IMR-90 (cell line): ENCODE data around the gene SNX11. TPM values are rescaled to one million over a fixed set of nuclear protein-coding genes. Genes with fewer than 3 reads are reported as not detected.

Source experiments
- ATAC-seq: fragments of 200-7000 bp; cut with Tn5 transposase; 2 replicates; pipeline ENCODE4 v1.9.1; 2020; ENCODE audit warnings: low read depth, mild to moderate bottlenecking, moderate library complexity
- BruUV-seq: library from RNA; stranded (reverse); fragments of 400-500 nt; replicated peaks from 2 replicates; lab custom pipeline; 2021; lab: Mats Ljungman, UMichigan
- CTCF ChIA-PET: fragments of 300-600 bp; formaldehyde crosslinking; extraction: SDS; loops from one replicate; lab custom pipeline; 2021; ENCODE audit warnings: antibody characterized with exemption; lab: Yijun Ruan, JAX
- POLR2A ChIA-PET: fragments of 300-600 bp; sonication (Branson Sonifier 250); formaldehyde crosslinking; loops from one replicate; lab custom pipeline; 2022; ENCODE audit warnings: antibody characterized with exemption; ENCODE audit not compliant: unreplicated experiment; lab: Charles Lee
- DNase-seq: peaks from one replicate; pipeline ENCODE4 v3.0.0; 2013
- H2AFZ ChIP-seq: replicated peaks from 2 replicates; pipeline ENCODE3; 2013; ENCODE audit warnings: low read length, mild to moderate bottlenecking; ENCODE audit not compliant: poor library complexity
- H2AK5ac ChIP-seq: 2 replicates; pipeline ENCODE4 v1.6.1; 2013; ENCODE audit warnings: low read depth, low read length, inconsistent platforms
- H2AK9ac ChIP-seq: replicated peaks from 2 replicates; pipeline ENCODE3; 2013; ENCODE audit warnings: mild to moderate bottlenecking, low read depth, low read length, moderate library complexity; ENCODE audit not compliant: poor library complexity
- H2BK120ac ChIP-seq: 2 replicates; pipeline ENCODE4 v1.6.1; 2013; ENCODE audit warnings: low read depth, low read length, inconsistent platforms
- H2BK15ac ChIP-seq: 3 replicates; pipeline ENCODE4 v1.6.1; 2013; ENCODE audit warnings: low read depth, low read length, inconsistent platforms
- H2BK20ac ChIP-seq: 2 replicates; pipeline ENCODE4 v1.6.1; 2013; ENCODE audit warnings: low read depth, mild to moderate bottlenecking, inconsistent platforms, low read length, moderate library complexity
- H2BK5ac ChIP-seq: 2 replicates; pipeline ENCODE4 v1.6.1; 2013; ENCODE audit warnings: mild to moderate bottlenecking, low read depth, low read length, inconsistent platforms; ENCODE audit not compliant: poor library complexity, severe bottlenecking
- H3K14ac ChIP-seq: replicated peaks from 2 replicates; pipeline ENCODE4 v1.6.1; 2013; ENCODE audit warnings: low read depth, low read length, inconsistent platforms
- H3K18ac ChIP-seq: 2 replicates; pipeline ENCODE4 v1.6.1; 2013; ENCODE audit warnings: low read depth, low read length, control low read depth
- H3K23ac ChIP-seq: 2 replicates; pipeline ENCODE4 v1.6.1; 2013; ENCODE audit warnings: low read depth, low read length, inconsistent platforms
- H3K27ac ChIP-seq: 2 replicates; pipeline ENCODE4 v1.5.1; 2013; ENCODE audit warnings: mild to moderate bottlenecking, control low read depth, low read length; ENCODE audit not compliant: insufficient read depth
- H3K27me3 ChIP-seq: 2 replicates; pipeline ENCODE4 v1.6.1; 2013; ENCODE audit warnings: low read length; ENCODE audit not compliant: control insufficient read depth, insufficient read depth
- H3K36me3 ChIP-seq: 2 replicates; pipeline ENCODE4 v1.6.1; 2013; ENCODE audit warnings: low read length, mixed read lengths; ENCODE audit not compliant: control insufficient read depth, insufficient read depth
- H3K4ac ChIP-seq: 2 replicates; pipeline ENCODE4 v1.6.1; 2013; ENCODE audit warnings: low read depth, low read length, inconsistent platforms
- H3K4me1 ChIP-seq: 2 replicates; pipeline ENCODE4 v1.6.1; 2013; ENCODE audit warnings: low read length, mixed read lengths; ENCODE audit not compliant: control insufficient read depth, insufficient read depth
- H3K4me2 ChIP-seq: 2 replicates; pipeline ENCODE4 v1.6.1; 2013; ENCODE audit warnings: low read depth, mild to moderate bottlenecking, control low read depth, low read length, moderate library complexity
- H3K4me3 ChIP-seq: 2 replicates; pipeline ENCODE4 v1.5.1; 2013; ENCODE audit warnings: low read depth, mild to moderate bottlenecking, control low read depth, low read length, moderate library complexity; ENCODE audit not compliant: insufficient read depth
- H3K56ac ChIP-seq: 2 replicates; pipeline ENCODE4 v1.6.1; 2013; ENCODE audit warnings: low read length, inconsistent platforms; ENCODE audit not compliant: insufficient read depth; ENCODE audit errors: extremely low read depth
- H3K79me1 ChIP-seq, 2 experiments: 2 replicates each; pipeline ENCODE4 v1.6.1; 2013; ENCODE audit warnings: low read length in 2 of 2, inconsistent platforms in 1 of 2, low read depth in 1 of 2
- H3K9ac ChIP-seq: 2 replicates; pipeline ENCODE4 v1.6.1; 2013; ENCODE audit warnings: low read depth, low read length, control low read depth
- H3K9me1 ChIP-seq: 2 replicates; pipeline ENCODE4 v1.6.1; 2013; ENCODE audit warnings: low read length, inconsistent platforms; ENCODE audit not compliant: insufficient read depth
- H3K9me3 ChIP-seq: 2 replicates; pipeline ENCODE4 v1.6.1; 2013; ENCODE audit warnings: low read length; ENCODE audit not compliant: control insufficient read depth, insufficient read depth
- H4K20me1 ChIP-seq: 2 replicates; pipeline ENCODE4 v1.6.1; 2013; ENCODE audit warnings: low read length, inconsistent platforms; ENCODE audit not compliant: insufficient read depth
- H4K5ac ChIP-seq: 2 replicates; pipeline ENCODE4 v1.6.1; 2013; ENCODE audit warnings: mild to moderate bottlenecking, low read depth, low read length, control low read depth
- H4K8ac ChIP-seq, 2 experiments: 2 replicates each; pipeline ENCODE4 v1.6.1; 2013; ENCODE audit warnings: low read depth in 2 of 2, low read length in 2 of 2, control low read depth in 1 of 2, inconsistent platforms in 1 of 2
- H4K91ac ChIP-seq: 2 replicates; pipeline ENCODE4 v1.6.1; 2013; ENCODE audit warnings: low read depth, low read length, inconsistent platforms; ENCODE audit not compliant: insufficient read depth
- BHLHE40 ChIP-seq: fragments of 150-350 bp; IDR thresholded peaks from 2 replicates; pipeline ENCODE4 v1.6.1; 2016; ENCODE audit warnings: mild to moderate bottlenecking, low read depth, low read length
- CEBPB ChIP-seq: IDR thresholded peaks from 2 replicates; pipeline ENCODE4 v1.6.1; 2012; ENCODE audit warnings: low read depth, low read length, improper control_type of control experiment
- FOS ChIP-seq: fragments of 150-350 bp; IDR thresholded peaks from 2 replicates; pipeline ENCODE4 v1.6.1; 2016; ENCODE audit warnings: low read depth, low read length
- MAZ ChIP-seq: IDR thresholded peaks from 2 replicates; pipeline ENCODE4 v1.6.1; 2012; ENCODE audit warnings: low read depth, mild to moderate bottlenecking, low read length, improper control_type of control experiment, moderate library complexity, borderline replicate concordance
- NFE2L2 ChIP-seq: fragments of 150-350 bp; IDR thresholded peaks from 2 replicates; pipeline ENCODE4 v1.6.1; 2016; ENCODE audit warnings: low read depth, mild to moderate bottlenecking, low read length
- POLR2A ChIP-seq: IDR thresholded peaks from 2 replicates; pipeline ENCODE4 v1.6.1; 2012; ENCODE audit warnings: mild to moderate bottlenecking, low read depth, low read length
- RAD21 ChIP-seq: IDR thresholded peaks from 2 replicates; pipeline ENCODE4 v1.6.1; 2012; ENCODE audit warnings: low read length, improper control_type of control experiment
- RCOR1 ChIP-seq: IDR thresholded peaks from 2 replicates; pipeline ENCODE4 v1.6.1; 2012; ENCODE audit warnings: mild to moderate bottlenecking, low read length, improper control_type of control experiment; ENCODE audit not compliant: insufficient replicate concordance
- SMC3 ChIP-seq: fragments of 150-350 bp; IDR thresholded peaks from 2 replicates; pipeline ENCODE4 v1.6.1; 2016; ENCODE audit warnings: low read depth, mild to moderate bottlenecking, antibody characterized with exemption, low read length, moderate library complexity
- WGBS, 2 experiments: methylation state at CpG; one replicate each; pipeline versions ENCODE4 v1.1.5 to v1.1.7; 2013; ENCODE audit warnings: missing lambda C conversion rate in 2 of 2; ENCODE audit not compliant: insufficient read length in 1 of 2; ENCODE audit errors: extremely low coverage in 2 of 2; 5-methylcytosine and 5-hydroxymethylcytosine counted together
- dilution Hi-C: fragments of 300-500 bp; cut with HindIII; formaldehyde crosslinking; loops from one replicate; pipeline ENCODE4 v1.14.3; 2018; ENCODE audit warnings: low sequenced_read_pairs; ENCODE audit not compliant: unreplicated experiment
- in situ Hi-C: fragments of 300-500 bp; cut with MboI; formaldehyde crosslinking; loops from 3 replicates; pipeline ENCODE4 v1.14.3; 2019; ENCODE audit warnings: low sequenced_read_pairs, inconsistent platforms, mixed read lengths
- intact Hi-C: fragments of 100-400 bp; cut with micrococcal nuclease; formaldehyde crosslinking; loops from 2 replicates; pipeline ENCODE4 v1.10.0; 2022
- polyA plus RNA-seq, 3 experiments: library from polyadenylated mRNA; depleted of rRNA; stranded (reverse); fragments of >200 nt; gene quantifications; 2 replicates each; pipeline ENCODE4 v1.2.3, GENCODE V29; 2012; ENCODE audit warnings: low replicate concordance in 1 of 3
- total RNA-seq: library from RNA; depleted of rRNA; stranded (reverse); fragments of >200 nt; gene quantifications from 2 replicates; pipeline ENCODE4 v1.2.3, GENCODE V29; 2012
- TF ChIP-seq, protein P1 (sequence below): fragments of 150-350 bp; IDR thresholded peaks from 2 replicates; pipeline ENCODE4 v1.6.1; 2017; ENCODE audit warnings: mild to moderate bottlenecking, antibody characterized with exemption, low read length, low read depth
- TF ChIP-seq, protein P2 (sequence below): conservative IDR thresholded peaks from 2 replicates; pipeline ENCODE4 v1.5.1; 2012; ENCODE audit warnings: mild to moderate bottlenecking, low read depth, low read length, improper control_type of control experiment

The SNX11 gene
- total and polyA plus RNA-seq, 2 of the 4 experiments (the other 2 are of a cell fraction), result 14.7 to 16.9 TPM

DNA sequence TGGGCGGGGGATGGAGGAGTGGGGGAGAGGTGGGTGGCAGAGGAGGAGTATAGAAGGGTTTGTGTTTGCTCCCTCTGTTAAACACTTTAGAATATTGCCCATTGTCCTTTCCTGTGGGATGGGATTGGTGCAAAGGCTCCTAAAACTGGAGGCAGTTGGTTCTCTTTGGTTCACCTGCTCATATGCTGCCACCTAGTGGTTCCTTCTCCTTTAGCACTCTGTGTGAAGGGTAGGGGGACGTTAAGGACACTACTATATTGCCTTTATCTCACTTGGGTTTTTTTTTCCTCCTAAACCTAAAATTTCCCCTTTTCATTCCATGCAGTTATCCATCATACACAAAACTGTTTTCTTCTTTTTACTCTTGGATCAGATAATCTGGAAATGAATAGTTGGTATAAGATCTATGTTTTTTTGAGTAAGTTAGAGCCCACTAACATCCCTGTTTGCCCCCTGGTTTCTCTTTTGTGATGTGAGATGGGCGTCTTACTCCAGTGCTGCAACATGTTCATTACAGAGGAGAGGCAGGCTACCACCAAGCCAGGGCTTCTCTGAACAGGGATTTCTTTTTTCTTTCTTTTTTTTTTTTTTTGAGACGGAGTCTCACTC, 23.8 kb downstream of the SNX11 start:
- Histone ChIP-seq H2AK9ac (no peak overlapping the region), H3K14ac (no peak overlapping the region), H2BK20ac (no peak overlapping the region), H2AFZ (no peak overlapping the region), H3K56ac (no peak overlapping the region), H3K4me2 (no peak overlapping the region), H3K9ac (no peak overlapping the region), H4K8ac (no peak overlapping the region), H2BK5ac (no peak overlapping the region), H3K18ac (no peak overlapping the region), H3K4me3 (no peak overlapping the region), H3K36me3 (peaks cover 2% of the 10 kb centered on the region; the same call in 1 of the 2 replicates), H2AK5ac (no peak overlapping the region), H4K91ac (no peak overlapping the region), H4K5ac (no peak overlapping the region), H3K23ac (no peak overlapping the region), H3K4me1 (no peaks in the 10 kb centered on the region), H3K4ac (no peak overlapping the region), H3K27me3 (peaks cover 11% of the 10 kb centered on the region), H3K79me1 (no peaks in the 10 kb centered on the region), H3K27ac (no peak overlapping the region), H4K20me1 (no peaks in the 10 kb centered on the region), H2BK15ac (no peak overlapping the region), H3K9me1 (no peaks in the 10 kb centered on the region), H3K9me3 (no peaks in the 10 kb centered on the region), H2BK120ac (no peak overlapping the region)
- POLR2A ChIA-PET, result no interaction called here
- WGBS, 2 experiments, result no CpG with 5 or more reads among the region's 4 CpGs
- ATAC-seq (peak; percentile 91), DNase-seq (peak; percentile 66)
- dilution Hi-C loops (no loop called here), intact Hi-C loops (loop anchor here (1.0 to 2.0 kb wide), 2 partner anchors 57 to 106 kb away; no protein-coding TSS in a partner anchor), in situ Hi-C loops (no loop called here)
- CTCF ChIA-PET, result interaction anchor here (0.7 to 2.7 kb wide), 4 partner anchors 24 to 153 kb away, joined by 3 to 18 read pairs (median 5); no protein-coding TSS in a partner anchor
- TF ChIP-seq BHLHE40 (no peak), CEBPB (no peak), FOS (no peak), RCOR1 (no peak), MAZ (no peak), SMC3 (peak; percentile 87), RAD21 (peak; percentile 87), NFE2L2 (no peak), POLR2A (no peak)
- TF ChIP-seq, protein P1, sequence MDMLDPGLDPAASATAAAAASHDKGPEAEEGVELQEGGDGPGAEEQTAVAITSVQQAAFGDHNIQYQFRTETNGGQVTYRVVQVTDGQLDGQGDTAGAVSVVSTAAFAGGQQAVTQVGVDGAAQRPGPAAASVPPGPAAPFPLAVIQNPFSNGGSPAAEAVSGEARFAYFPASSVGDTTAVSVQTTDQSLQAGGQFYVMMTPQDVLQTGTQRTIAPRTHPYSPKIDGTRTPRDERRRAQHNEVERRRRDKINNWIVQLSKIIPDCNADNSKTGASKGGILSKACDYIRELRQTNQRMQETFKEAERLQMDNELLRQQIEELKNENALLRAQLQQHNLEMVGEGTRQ, result no peak
- TF ChIP-seq, protein P2, sequence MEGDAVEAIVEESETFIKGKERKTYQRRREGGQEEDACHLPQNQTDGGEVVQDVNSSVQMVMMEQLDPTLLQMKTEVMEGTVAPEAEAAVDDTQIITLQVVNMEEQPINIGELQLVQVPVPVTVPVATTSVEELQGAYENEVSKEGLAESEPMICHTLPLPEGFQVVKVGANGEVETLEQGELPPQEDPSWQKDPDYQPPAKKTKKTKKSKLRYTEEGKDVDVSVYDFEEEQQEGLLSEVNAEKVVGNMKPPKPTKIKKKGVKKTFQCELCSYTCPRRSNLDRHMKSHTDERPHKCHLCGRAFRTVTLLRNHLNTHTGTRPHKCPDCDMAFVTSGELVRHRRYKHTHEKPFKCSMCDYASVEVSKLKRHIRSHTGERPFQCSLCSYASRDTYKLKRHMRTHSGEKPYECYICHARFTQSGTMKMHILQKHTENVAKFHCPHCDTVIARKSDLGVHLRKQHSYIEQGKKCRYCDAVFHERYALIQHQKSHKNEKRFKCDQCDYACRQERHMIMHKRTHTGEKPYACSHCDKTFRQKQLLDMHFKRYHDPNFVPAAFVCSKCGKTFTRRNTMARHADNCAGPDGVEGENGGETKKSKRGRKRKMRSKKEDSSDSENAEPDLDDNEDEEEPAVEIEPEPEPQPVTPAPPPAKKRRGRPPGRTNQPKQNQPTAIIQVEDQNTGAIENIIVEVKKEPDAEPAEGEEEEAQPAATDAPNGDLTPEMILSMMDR, result peak; percentile 86
- no TSS peak for BruUV-seq
